ENCODE measurements around the gene COPS6.

DNA sequence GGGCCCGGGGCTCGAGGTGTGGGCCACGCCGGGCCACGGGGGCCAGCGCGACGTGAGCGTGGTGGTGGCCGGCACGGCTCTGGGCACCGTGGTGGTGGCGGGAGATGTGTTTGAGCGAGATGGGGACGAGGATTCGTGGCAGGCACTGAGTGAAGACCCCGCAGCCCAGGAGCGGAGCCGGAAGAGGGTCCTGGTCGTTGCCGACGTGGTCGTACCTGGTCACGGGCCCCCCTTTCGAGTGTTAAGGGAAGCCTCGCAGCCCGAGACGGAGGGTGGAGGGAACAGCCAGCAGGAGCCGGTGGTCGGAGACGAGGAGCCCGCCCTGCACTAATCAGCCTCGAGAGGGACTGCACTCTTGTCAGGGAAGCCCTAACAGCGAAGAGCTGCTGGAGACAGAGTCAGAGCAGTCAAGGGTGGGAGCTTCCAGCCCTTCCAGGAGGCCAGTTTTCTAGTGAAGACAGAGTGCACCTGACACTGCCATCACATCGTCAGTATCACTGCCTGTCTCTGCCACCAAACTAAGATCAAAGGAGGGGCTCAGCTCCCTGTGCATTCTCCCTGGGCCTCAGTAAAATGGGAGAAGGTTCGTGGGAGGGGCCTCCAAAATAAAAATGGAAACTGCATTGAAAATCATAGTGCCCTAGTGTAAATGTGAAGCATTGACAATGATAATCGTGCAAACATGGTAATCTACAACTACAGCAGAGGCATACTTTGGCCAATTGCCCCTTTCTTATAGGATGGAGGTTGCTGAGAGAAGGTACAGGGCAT, 39.3 kb downstream of the COPS6 start:
- no peak for TF ChIP-seq CTCF (IDR thresholded peaks at IDR 0.05)
- TF ChIP-seq POLR2AphosphoS5 (IDR thresholded peaks at IDR 0.05), result no peak
- no peak for TF ChIP-seq POLR2A (IDR thresholded peaks at IDR 0.05)
